22Rv1 (cell line): Measurements from ENCODE around the gene IGSF6.

ENCODE experiments used
- ZFX ChIP-seq: fragments of 450-650 bp; IDR thresholded peaks from 2 replicates; pipeline ENCODE4 v1.6.1; 2017; ENCODE audit warnings: antibody characterized with exemption, borderline replicate concordance
- TF ChIP-seq, protein P1 (sequence below): fragments of 450-650 bp; IDR thresholded peaks from 2 replicates; pipeline ENCODE4 v1.5.1; 2017; ENCODE audit warnings: mild to moderate bottlenecking

DNA sequence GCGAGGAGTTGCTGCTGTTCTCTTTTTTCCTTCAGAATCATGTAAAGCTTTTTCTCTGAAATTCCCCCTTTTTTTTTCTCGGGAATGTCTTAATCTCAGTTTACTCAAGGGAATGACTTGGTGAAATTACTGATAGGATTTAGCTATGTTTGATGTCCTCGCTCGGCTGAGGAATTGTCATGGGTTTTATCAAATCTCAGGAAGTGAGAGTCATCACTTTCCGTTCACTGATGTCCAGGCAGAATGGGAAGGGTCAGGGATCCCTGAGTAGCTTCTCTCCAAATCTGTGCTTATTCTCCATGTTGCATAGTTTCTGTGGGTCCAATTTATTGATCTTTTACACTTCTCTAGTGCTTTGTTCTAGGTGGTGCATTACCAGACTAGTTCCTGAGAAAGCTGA, 6.3 kb downstream of the IGSF6 start:
- TF ChIP-seq, protein P1, sequence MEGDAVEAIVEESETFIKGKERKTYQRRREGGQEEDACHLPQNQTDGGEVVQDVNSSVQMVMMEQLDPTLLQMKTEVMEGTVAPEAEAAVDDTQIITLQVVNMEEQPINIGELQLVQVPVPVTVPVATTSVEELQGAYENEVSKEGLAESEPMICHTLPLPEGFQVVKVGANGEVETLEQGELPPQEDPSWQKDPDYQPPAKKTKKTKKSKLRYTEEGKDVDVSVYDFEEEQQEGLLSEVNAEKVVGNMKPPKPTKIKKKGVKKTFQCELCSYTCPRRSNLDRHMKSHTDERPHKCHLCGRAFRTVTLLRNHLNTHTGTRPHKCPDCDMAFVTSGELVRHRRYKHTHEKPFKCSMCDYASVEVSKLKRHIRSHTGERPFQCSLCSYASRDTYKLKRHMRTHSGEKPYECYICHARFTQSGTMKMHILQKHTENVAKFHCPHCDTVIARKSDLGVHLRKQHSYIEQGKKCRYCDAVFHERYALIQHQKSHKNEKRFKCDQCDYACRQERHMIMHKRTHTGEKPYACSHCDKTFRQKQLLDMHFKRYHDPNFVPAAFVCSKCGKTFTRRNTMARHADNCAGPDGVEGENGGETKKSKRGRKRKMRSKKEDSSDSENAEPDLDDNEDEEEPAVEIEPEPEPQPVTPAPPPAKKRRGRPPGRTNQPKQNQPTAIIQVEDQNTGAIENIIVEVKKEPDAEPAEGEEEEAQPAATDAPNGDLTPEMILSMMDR: no peak
- no peak for TF ChIP-seq ZFX
